ENCODE results near the gene IL17C.

DNA sequence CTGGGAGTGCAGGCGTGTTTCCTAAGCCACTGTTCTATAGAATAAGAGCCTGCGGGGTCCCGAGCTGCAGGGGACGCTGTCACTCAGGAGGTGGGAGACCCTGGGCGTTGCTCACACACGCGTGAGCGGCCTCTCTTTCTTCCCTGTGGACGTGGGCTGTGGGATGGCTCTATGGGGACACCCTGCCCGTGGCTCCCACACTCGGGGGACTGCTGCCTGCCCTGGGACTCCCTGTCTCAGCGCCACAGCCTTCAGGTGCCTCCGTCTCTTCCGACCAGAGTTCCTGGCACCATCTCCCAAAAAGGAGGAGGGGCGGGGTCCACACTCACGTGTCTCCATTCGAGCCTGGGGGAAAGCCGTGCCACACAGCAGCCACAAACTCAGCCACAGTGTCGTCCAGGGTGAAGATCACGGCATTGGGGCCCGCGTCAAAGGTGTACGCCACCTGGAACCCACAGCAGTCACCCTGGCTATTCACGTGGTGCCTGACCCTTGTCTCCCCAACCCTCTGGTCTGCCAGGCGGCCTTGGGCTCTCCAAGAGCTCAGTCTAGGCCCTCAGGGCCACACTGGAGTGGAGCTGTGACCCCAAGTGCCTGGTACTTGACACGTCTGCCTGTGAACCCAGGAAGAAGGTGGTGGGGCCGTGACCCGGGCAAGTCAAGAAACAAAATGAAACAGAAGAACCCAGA, 16.1 kb downstream of the IL17C start:
- TF ChIP-seq, protein P1, sequence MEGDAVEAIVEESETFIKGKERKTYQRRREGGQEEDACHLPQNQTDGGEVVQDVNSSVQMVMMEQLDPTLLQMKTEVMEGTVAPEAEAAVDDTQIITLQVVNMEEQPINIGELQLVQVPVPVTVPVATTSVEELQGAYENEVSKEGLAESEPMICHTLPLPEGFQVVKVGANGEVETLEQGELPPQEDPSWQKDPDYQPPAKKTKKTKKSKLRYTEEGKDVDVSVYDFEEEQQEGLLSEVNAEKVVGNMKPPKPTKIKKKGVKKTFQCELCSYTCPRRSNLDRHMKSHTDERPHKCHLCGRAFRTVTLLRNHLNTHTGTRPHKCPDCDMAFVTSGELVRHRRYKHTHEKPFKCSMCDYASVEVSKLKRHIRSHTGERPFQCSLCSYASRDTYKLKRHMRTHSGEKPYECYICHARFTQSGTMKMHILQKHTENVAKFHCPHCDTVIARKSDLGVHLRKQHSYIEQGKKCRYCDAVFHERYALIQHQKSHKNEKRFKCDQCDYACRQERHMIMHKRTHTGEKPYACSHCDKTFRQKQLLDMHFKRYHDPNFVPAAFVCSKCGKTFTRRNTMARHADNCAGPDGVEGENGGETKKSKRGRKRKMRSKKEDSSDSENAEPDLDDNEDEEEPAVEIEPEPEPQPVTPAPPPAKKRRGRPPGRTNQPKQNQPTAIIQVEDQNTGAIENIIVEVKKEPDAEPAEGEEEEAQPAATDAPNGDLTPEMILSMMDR (conservative IDR thresholded peaks at IDR 0.05; ENCODE audit: low read depth, low read length) = no peak
- no peak for TF ChIP-seq EZH2 (IDR thresholded peaks at IDR 0.05; ENCODE audit: low read length, unreplicated experiment)
